NCI-H526 (cell line): ENCODE results near the gene SLC26A11.

ENCODE experiments used
- DNase-seq, 2 experiments: peaks; one replicate each; lab custom pipeline; 2025; lab: John Stamatoyannopoulos, UW

The SLC26A11 gene

GRCh38 chr17:80217703-80218362, 2.4 kb upstream of the SLC26A11 start:
- no peak for DNase-seq

- DNase-seq = no peak
Observed at GRCh38 chr17:80218391-80218790, 1.8 kb upstream of the SLC26A11 start.

- peak; percentile 18 to 37 for DNase-seq
Observed at GRCh38 chr17:80219013-80219762, 1.0 kb upstream of the SLC26A11 start.

GRCh38 chr17:80219763-80220053, 519 bp upstream of the SLC26A11 start:
- DNase-seq = no peak

- DNase-seq = peak in 1 of 2 experiments; percentile 53
Observed at GRCh38 chr17:80220736-80221215, 549 bp downstream of the SLC26A11 start.

- no peak for DNase-seq
Observed at GRCh38 chr17:80221351-80222105, 1.3 kb downstream of the SLC26A11 start.

GRCh38 chr17:80222376-80223141, 2.3 kb downstream of the SLC26A11 start:
- no peak for DNase-seq

GRCh38 chr17:80223142-80223815, 3.1 kb downstream of the SLC26A11 start:
- DNase-seq = no peak

- DNase-seq = no peak
Observed at GRCh38 chr17:80223838-80224497, 3.7 kb downstream of the SLC26A11 start.

- no peak for DNase-seq
Observed at GRCh38 chr17:80224683-80225082, 4.5 kb downstream of the SLC26A11 start.

GRCh38 chr17:80225230-80225629, 5.0 kb downstream of the SLC26A11 start:
- no peak for DNase-seq

- DNase-seq = no peak
Observed at GRCh38 chr17:80227156-80227555, 6.9 kb downstream of the SLC26A11 start.

- DNase-seq = no peak
Observed at GRCh38 chr17:80227666-80228065, 7.4 kb downstream of the SLC26A11 start.

GRCh38 chr17:80228477-80228876, 8.2 kb downstream of the SLC26A11 start:
- DNase-seq = no peak

GRCh38 chr17:80229011-80229410, 8.8 kb downstream of the SLC26A11 start:
- DNase-seq = no peak

GRCh38 chr17:80232438-80232837, 12.2 kb downstream of the SLC26A11 start:
- DNase-seq = no peak

- DNase-seq = no peak
Observed at GRCh38 chr17:80233202-80233601, 13.0 kb downstream of the SLC26A11 start.

GRCh38 chr17:80236911-80237310, 16.7 kb downstream of the SLC26A11 start:
- DNase-seq = no peak

- DNase-seq = no peak
Observed at GRCh38 chr17:80237386-80237785, 17.2 kb downstream of the SLC26A11 start.

GRCh38 chr17:80242505-80242904, 22.3 kb downstream of the SLC26A11 start:
- no peak for DNase-seq
